HEK293T (cell line): ENCODE data around the gene GTF3C4.

Source experiments
- BHLHE40 ChIP-seq: fragments of 450-650 bp; IDR thresholded peaks from 2 replicates; pipeline ENCODE4 v1.6.1; 2016; ENCODE audit warnings: mild to moderate bottlenecking, moderate library complexity, borderline replicate concordance
- CTBP1 ChIP-seq: fragments of 450-650 bp; IDR thresholded peaks from 2 replicates; pipeline ENCODE4 v1.6.1; 2016; ENCODE audit warnings: borderline replicate concordance
- ELF4 ChIP-seq: fragments of 450-650 bp; IDR thresholded peaks from 2 replicates; pipeline ENCODE4 v1.6.1; 2017; ENCODE audit warnings: antibody characterized with exemption
- FOXA1 ChIP-seq: fragments of 450-650 bp; IDR thresholded peaks from 2 replicates; pipeline ENCODE4 v1.6.1; 2016; ENCODE audit warnings: mild to moderate bottlenecking
- FOXK2 ChIP-seq: fragments of 450-650 bp; IDR thresholded peaks from 2 replicates; pipeline ENCODE4 v1.6.1; 2016; ENCODE audit warnings: mild to moderate bottlenecking
- L3MBTL2 ChIP-seq: fragments of 450-650 bp; conservative IDR thresholded peaks from 2 replicates; pipeline ENCODE4 v1.6.1; 2016; ENCODE audit warnings: mild to moderate bottlenecking
- SP1 ChIP-seq: fragments of 450-650 bp; IDR thresholded peaks from 2 replicates; pipeline ENCODE4 v1.6.1; 2017
- TARDBP ChIP-seq: fragments of 450-650 bp; IDR thresholded peaks from 2 replicates; pipeline ENCODE4 v1.6.1; 2016
- TF ChIP-seq, protein P1 (sequence below): fragments of 450-650 bp; IDR thresholded peaks from 2 replicates; pipeline ENCODE4 v1.6.1; 2016

DNA sequence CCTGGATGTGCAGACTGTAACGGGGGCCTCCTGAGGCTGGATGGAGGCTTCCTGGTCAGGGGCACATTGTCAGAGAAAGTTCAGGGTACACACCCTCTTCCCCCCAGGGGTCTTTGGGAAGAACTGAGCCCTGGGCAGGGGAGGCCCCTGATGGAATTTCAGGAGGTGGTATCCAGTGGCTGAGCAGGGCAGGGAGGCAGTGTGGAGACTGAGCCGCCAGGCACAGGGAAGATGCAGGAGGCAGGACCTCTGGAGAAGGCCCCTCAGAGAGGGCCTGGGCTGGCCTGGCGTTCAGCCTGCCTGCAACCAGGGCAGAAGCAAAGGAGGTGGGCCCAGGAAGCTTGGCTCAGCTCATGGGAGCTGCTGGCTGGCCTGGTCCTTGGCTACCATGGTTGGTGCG, 53.5 kb downstream of the GTF3C4 start:
- no peak for TF ChIP-seq TARDBP
- TF ChIP-seq BHLHE40: no peak
- no peak for TF ChIP-seq FOXK2
- TF ChIP-seq ELF4: no peak
- no peak for TF ChIP-seq SP1
- TF ChIP-seq CTBP1: no peak
- TF ChIP-seq FOXA1: no peak
- TF ChIP-seq, protein P1, sequence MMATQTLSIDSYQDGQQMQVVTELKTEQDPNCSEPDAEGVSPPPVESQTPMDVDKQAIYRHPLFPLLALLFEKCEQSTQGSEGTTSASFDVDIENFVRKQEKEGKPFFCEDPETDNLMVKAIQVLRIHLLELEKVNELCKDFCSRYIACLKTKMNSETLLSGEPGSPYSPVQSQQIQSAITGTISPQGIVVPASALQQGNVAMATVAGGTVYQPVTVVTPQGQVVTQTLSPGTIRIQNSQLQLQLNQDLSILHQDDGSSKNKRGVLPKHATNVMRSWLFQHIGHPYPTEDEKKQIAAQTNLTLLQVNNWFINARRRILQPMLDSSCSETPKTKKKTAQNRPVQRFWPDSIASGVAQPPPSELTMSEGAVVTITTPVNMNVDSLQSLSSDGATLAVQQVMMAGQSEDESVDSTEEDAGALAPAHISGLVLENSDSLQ: no peak
- no peak for TF ChIP-seq L3MBTL2
